DOHH2 (cell line): ENCODE data around the gene NUMBL.

Source experiments
- EZH2phosphoT487 ChIP-seq: fragments of 200-600 bp; sonication (generic); IDR thresholded peaks from 2 replicates; pipeline ENCODE4 v1.6.1; 2017; ENCODE audit warnings: borderline replicate concordance, mild to moderate bottlenecking, antibody characterized with exemption, low read length, moderate library complexity, mixed read lengths
- TF ChIP-seq, protein P1 (sequence below): fragments of 200-600 bp; sonication (generic); IDR thresholded peaks from one replicate; pipeline ENCODE4 v1.5.1; 2014; ENCODE audit warnings: antibody characterized with exemption, mild to moderate bottlenecking, low read depth, low read length; ENCODE audit not compliant: poor library complexity, severe bottlenecking

DNA sequence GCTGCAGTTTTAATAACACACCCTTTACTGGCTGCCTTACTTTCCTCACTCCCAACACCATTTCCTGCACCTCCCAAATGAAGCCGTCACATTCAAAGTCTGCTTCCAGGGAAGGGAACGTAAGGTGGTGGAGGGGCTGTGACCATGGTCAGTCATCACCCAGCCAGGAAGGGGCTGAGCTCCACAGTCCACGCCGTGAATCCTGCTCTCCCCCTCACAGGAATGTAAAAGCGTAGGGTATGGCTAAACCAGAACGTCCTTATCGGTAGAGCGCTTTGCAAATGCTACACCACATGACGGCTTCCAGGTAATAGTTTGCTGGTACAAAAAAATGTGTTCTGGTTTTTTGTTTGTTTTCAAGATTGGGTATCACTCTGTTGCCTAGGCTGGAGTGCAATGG is 7.0 kb downstream of the NUMBL start:
- TF ChIP-seq, protein P1, sequence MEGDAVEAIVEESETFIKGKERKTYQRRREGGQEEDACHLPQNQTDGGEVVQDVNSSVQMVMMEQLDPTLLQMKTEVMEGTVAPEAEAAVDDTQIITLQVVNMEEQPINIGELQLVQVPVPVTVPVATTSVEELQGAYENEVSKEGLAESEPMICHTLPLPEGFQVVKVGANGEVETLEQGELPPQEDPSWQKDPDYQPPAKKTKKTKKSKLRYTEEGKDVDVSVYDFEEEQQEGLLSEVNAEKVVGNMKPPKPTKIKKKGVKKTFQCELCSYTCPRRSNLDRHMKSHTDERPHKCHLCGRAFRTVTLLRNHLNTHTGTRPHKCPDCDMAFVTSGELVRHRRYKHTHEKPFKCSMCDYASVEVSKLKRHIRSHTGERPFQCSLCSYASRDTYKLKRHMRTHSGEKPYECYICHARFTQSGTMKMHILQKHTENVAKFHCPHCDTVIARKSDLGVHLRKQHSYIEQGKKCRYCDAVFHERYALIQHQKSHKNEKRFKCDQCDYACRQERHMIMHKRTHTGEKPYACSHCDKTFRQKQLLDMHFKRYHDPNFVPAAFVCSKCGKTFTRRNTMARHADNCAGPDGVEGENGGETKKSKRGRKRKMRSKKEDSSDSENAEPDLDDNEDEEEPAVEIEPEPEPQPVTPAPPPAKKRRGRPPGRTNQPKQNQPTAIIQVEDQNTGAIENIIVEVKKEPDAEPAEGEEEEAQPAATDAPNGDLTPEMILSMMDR = no peak
- no peak for TF ChIP-seq EZH2phosphoT487
